Measurements from ENCODE around the gene ARMC6. TPM values are rescaled to one million over a fixed set of nuclear protein-coding genes. Genes with fewer than 3 reads are reported as not detected.

ARMC6 gene
- total RNA-seq, 2 experiments from 2014 or later = 63.9 to 104 TPM

DNA sequence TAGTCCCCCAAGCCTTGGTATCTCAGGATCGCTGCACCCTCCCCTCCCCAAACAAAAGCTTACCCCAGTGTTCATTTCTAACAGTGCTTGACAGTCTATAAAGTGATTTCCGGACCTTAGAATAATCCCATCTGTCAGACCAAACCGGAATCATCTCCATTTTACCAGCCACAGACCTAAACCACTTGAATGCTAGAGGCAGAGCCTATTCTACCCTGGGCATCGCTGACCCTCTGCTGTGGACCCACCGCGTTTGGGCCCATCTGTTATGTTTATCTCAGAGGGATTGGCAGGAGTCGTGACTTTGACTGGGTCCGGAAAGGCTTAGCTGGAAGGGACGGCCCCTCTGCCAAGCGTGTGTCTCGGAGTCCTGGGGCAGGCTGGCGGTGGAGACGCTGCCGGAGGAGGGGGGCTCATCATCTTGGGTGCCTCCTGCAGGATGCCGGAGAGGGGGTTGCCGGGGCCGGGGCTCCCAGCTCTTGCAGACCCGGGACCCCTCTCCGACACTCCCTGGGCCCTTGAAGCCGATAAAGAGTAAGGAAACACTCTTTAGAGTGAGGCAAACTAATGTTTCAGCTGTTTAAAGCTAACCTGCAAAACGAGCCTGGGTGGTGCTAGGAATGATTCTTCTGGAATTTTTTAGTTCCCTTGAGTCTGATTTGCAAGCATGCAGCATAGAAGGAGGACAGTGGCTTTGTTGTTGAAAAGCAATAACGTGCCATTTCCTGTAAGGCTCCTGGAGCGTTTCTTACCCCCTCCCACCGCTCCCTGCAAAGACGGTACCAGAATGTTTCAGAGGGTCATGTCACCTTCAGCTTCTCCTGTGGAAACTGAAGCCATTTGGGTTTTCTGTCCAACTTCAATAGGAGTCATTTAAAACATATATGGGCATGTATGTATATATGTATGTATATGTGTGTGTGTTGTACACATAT, 31.7 kb downstream of the ARMC6 start:
- Histone ChIP-seq H4K20me1 (ENCODE audit: insufficient read depth, low read length) (no peaks in the 10 kb centered on the region), H3K4me1 (ENCODE audit: insufficient read depth, low read length, poor library complexity, severe bottlenecking) (peaks cover 41% of the 10 kb centered on the region), H3K9me2 (ENCODE audit: insufficient read depth, low read length) (no peaks in the 10 kb centered on the region), H3K27ac (ENCODE audit: low read depth, low read length, poor library complexity, severe bottlenecking) (peak overlapping the region; percentile 58), H3K79me2 (ENCODE audit: insufficient read depth, low read depth, low read length) (peaks cover 17% of the 10 kb centered on the region; the same call in 1 of the 2 replicates), H3K36me3 (ENCODE audit: insufficient read depth, low read length) (peaks cover 12% of the 10 kb centered on the region; the same call in 1 of the 2 replicates), H2AFZ (ENCODE audit: low read length) (peak overlapping the region; percentile 44; the same call in 1 of the 2 replicates), H3K4me2 (ENCODE audit: low read length) (peak overlapping the region; percentile 88), H3K4me3 (ENCODE audit: low read depth, low read length, poor library complexity, severe bottlenecking) (peak overlapping the region; percentile 82), H3K9me3 (ENCODE audit: low read length) (no peaks in the 10 kb centered on the region)
- DNase-seq (ENCODE audit: low spot score) = peak; percentile 50
- ChIA-PET CTCF (ENCODE audit: unreplicated experiment) (interaction anchor here (0.6 kb wide), 1 partner anchor 16 kb away, joined by 3 read pairs; no protein-coding TSS in a partner anchor), POLR2A (interaction anchor here (0.5 to 0.6 kb wide), 2 partner anchors 82 to 143 kb away, joined by 3 to 4 read pairs; no protein-coding TSS in a partner anchor)
- TF ChIP-seq, protein P1, sequence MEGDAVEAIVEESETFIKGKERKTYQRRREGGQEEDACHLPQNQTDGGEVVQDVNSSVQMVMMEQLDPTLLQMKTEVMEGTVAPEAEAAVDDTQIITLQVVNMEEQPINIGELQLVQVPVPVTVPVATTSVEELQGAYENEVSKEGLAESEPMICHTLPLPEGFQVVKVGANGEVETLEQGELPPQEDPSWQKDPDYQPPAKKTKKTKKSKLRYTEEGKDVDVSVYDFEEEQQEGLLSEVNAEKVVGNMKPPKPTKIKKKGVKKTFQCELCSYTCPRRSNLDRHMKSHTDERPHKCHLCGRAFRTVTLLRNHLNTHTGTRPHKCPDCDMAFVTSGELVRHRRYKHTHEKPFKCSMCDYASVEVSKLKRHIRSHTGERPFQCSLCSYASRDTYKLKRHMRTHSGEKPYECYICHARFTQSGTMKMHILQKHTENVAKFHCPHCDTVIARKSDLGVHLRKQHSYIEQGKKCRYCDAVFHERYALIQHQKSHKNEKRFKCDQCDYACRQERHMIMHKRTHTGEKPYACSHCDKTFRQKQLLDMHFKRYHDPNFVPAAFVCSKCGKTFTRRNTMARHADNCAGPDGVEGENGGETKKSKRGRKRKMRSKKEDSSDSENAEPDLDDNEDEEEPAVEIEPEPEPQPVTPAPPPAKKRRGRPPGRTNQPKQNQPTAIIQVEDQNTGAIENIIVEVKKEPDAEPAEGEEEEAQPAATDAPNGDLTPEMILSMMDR (conservative IDR thresholded peaks at IDR 0.05; ENCODE audit: low read length) = no peak
- no peak for TF ChIP-seq EZH2phosphoT487 (IDR thresholded peaks at IDR 0.05; ENCODE audit: borderline replicate concordance, low read depth, low read length)
- TSS peak; percentile 21 for BruUV-seq (replicated peaks)
- intact Hi-C loops (cut with micrococcal nuclease; ENCODE audit: unreplicated experiment) = loop anchor here (1.0 to 10.0 kb wide), 5 partner anchors 52 to 260 kb away; partner anchors contain the start of genes MAU2, SUGP1 and TMEM161A

DNA sequence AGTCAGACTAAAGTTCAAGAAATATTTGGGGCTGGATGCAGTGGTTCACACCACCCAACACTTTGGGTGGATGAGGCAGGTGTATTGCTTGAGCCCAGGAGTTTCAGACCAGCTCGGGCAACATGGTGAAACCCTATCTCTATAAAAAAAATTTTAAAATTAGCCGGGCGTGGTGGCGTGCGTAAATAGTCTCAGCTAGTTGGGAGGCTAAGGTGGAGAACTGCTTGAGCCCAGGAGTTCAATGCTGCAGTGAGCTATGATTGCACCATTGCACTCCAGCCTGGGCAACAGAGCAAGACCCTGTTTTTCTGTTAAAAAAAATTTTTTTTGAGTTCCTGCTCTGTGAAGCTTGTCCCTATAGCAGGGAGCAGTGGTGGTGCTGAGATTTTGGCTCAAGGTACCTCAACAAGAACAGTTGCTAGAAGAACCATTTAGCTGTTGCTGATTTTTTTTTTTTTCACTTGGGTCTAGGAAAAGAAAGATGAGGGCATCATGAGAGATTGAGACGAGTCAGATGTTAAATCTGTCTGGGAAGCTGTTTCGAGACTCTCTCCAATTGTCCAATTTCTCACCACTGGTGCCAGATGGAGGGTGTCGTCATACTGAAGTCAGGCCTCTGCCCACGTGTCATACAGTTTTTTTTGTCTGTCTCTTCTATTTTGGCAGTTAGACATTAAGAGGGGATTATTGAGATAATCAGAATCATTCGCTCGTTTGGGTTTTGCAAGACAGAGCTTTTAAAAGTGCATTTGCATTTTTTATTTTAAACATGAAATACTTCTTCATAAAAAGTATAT, 34.1 kb downstream of the ARMC6 start:
- peaks cover 40% of the 10 kb centered on the region for H3K4me1 ChIP-seq (ENCODE audit: insufficient read depth, low read length, poor library complexity, severe bottlenecking)
- intact Hi-C loops (cut with micrococcal nuclease; ENCODE audit: unreplicated experiment) = loop anchor here (10.0 kb wide), 1 partner anchor 257 kb away; the partner anchor contains the start of genes MAU2 and SUGP1
- no peaks in the 10 kb centered on the region for H3K9me3 ChIP-seq (ENCODE audit: low read length)
- ChIA-PET POLR2A (interaction anchor here (0.6 to 0.7 kb wide), 2 partner anchors 131 to 150 kb away, joined by 3 to 4 read pairs; no protein-coding TSS in a partner anchor), CTCF (ENCODE audit: unreplicated experiment) (interaction anchor here (1.1 kb wide), 1 partner anchor 107 kb away, joined by 3 read pairs; no protein-coding TSS in a partner anchor)
- no peaks in the 10 kb centered on the region for H4K20me1 ChIP-seq (ENCODE audit: insufficient read depth, low read length)
- no TSS peak for BruUV-seq (replicated peaks)
- TF ChIP-seq EZH2phosphoT487 (IDR thresholded peaks at IDR 0.05; ENCODE audit: borderline replicate concordance, low read depth, low read length) = no peak
- TF ChIP-seq, protein P1 (conservative IDR thresholded peaks at IDR 0.05; ENCODE audit: low read length) = no peak
- no peak for DNase-seq (ENCODE audit: low spot score)
- peaks cover 7% of the 10 kb centered on the region for H3K36me3 ChIP-seq (ENCODE audit: insufficient read depth, low read length)
- H3K4me3 ChIP-seq (ENCODE audit: low read depth, low read length, poor library complexity, severe bottlenecking) = no peak overlapping the region
- no peak overlapping the region for H3K27ac ChIP-seq (ENCODE audit: low read depth, low read length, poor library complexity, severe bottlenecking)
- no peaks in the 10 kb centered on the region for H3K9me2 ChIP-seq (ENCODE audit: insufficient read depth, low read length)
- H3K4me2 ChIP-seq (ENCODE audit: low read length) = 0 out of 2 replicates have a peak overlapping the region, but pooled peaks have one; percentile 9
- peaks cover 17% of the 10 kb centered on the region; the same call in 1 of the 2 replicates for H3K79me2 ChIP-seq (ENCODE audit: insufficient read depth, low read depth, low read length)
- no peak overlapping the region for H2AFZ ChIP-seq (ENCODE audit: low read length)

All from OCI-LY7 (cell line).